ENCODE results near the gene UBE2E2. TPM values are rescaled to one million over a fixed set of nuclear protein-coding genes. Genes with fewer than 3 reads are reported as not detected.

Gene UBE2E2
- total RNA-seq, 1 experiment from 2014 or later: 38.6 TPM

GRCh38 chr3:23468203-23468602 is 265.1 kb downstream of the UBE2E2 start:
- Histone ChIP-seq H2BK120ac (ENCODE audit: low read depth, low read length, poor library complexity, severe bottlenecking) (no peak overlapping the region), H3K79me1 (ENCODE audit: insufficient read depth, low read depth, low read length, poor library complexity, severe bottlenecking) (no peaks in the 10 kb centered on the region), H2AK5ac (ENCODE audit: insufficient read length, low read length) (no peak overlapping the region), H2BK5ac (ENCODE audit: insufficient read length, low read length) (no peak overlapping the region), H2BK12ac (ENCODE audit: insufficient read length, low read depth, low read length) (no peak overlapping the region), H3K4ac (ENCODE audit: low read depth, low read length) (no peak overlapping the region), H3K23me2 (ENCODE audit: insufficient read length, low read depth, low read length, poor library complexity, severe bottlenecking) (no peaks in the 10 kb centered on the region), H3K9ac (ENCODE audit: extremely low read depth, insufficient read length, low read length) (no peak overlapping the region), H4K8ac (replicated peaks; ENCODE audit: insufficient read length, low read depth, low read length) (no peak overlapping the region), H3K4me2 (ENCODE audit: insufficient read depth, insufficient read length, low read length) (no peak overlapping the region), H3T11ph (ENCODE audit: low read length) (no peak overlapping the region), H3K56ac (ENCODE audit: insufficient read length, low read depth, low read length) (no peak overlapping the region), H3K79me2 (ENCODE audit: insufficient read depth, low read length) (no peaks in the 10 kb centered on the region), H3K4me1 (ENCODE audit: insufficient read depth, low read length) (no peaks in the 10 kb centered on the region), H3K23ac (ENCODE audit: insufficient read length, low read depth, low read length) (no peak overlapping the region), H3K18ac (ENCODE audit: insufficient read length, low read depth, low read length) (no peak overlapping the region), H3K27ac (ENCODE audit: insufficient read length, low read depth, low read length) (no peak overlapping the region), H2BK20ac (ENCODE audit: low read depth, low read length, poor library complexity, severe bottlenecking) (no peak overlapping the region), H3K14ac (ENCODE audit: insufficient read depth, low read length) (no peak overlapping the region), H3K27me3 (ENCODE audit: insufficient read depth, low read length) (no peaks in the 10 kb centered on the region), H4K20me1 (ENCODE audit: control insufficient read depth, insufficient read depth, insufficient read length) (no peaks in the 10 kb centered on the region), H3K9me3 (ENCODE audit: control insufficient read depth, low read depth, low read length) (no peaks in the 10 kb centered on the region), H4K5ac (ENCODE audit: insufficient read length, low read depth, low read length) (no peak overlapping the region), H2BK15ac (ENCODE audit: low read depth, low read length) (no peak overlapping the region), H4K91ac (ENCODE audit: insufficient read length, low read depth, low read length) (no peak overlapping the region), H2AFZ (ENCODE audit: low read length) (no peak overlapping the region)
- H3K4me3 Mint-ChIP-seq: no peak overlapping the region
- DNase-seq: no peak
- H3K27me3 Mint-ChIP-seq (ENCODE audit: low read depth): no peaks in the 10 kb centered on the region
- no CpG with 5 or more reads among the region's 1 CpG for WGBS (ENCODE audit: extremely low coverage, insufficient read length, low lambda C conversion rate)
- H3K4me1 Mint-ChIP-seq: peaks cover 13 to 14% of the 10 kb centered on the region in 2 experiments
- no peak overlapping the region for H3K27ac Mint-ChIP-seq
- TF ChIP-seq CTCF (conservative IDR thresholded peaks at IDR 0.05): no peak
- H3K36me3 Mint-ChIP-seq (ENCODE audit: insufficient read depth in 1 of 3, low read depth in 3 of 3): peaks cover 0 to 11% (median 7%) of the 10 kb centered on the region in 3 experiments; a peak in 2 of 7 replicates
- peaks cover 0 to 8% of the 10 kb centered on the region in 2 experiments; a peak in 4 of 5 replicates for H3K9me3 Mint-ChIP-seq

All from H9 (cell line).